PC-9 (cell line): Measurements from ENCODE around the gene TSPAN32.

Source experiments
- EZH2 ChIP-seq: fragments of 200-600 bp; sonication (generic); IDR thresholded peaks from 2 replicates; pipeline ENCODE4 v1.8.0; 2017; ENCODE audit warnings: antibody characterized with exemption, low read depth
- TF ChIP-seq, protein P1 (sequence below): fragments of 200-600 bp; sonication (generic); conservative IDR thresholded peaks from 2 replicates; pipeline ENCODE4 v1.6.1; 2017; ENCODE audit warnings: mixed run types, antibody characterized with exemption, mild to moderate bottlenecking, moderate library complexity

DNA sequence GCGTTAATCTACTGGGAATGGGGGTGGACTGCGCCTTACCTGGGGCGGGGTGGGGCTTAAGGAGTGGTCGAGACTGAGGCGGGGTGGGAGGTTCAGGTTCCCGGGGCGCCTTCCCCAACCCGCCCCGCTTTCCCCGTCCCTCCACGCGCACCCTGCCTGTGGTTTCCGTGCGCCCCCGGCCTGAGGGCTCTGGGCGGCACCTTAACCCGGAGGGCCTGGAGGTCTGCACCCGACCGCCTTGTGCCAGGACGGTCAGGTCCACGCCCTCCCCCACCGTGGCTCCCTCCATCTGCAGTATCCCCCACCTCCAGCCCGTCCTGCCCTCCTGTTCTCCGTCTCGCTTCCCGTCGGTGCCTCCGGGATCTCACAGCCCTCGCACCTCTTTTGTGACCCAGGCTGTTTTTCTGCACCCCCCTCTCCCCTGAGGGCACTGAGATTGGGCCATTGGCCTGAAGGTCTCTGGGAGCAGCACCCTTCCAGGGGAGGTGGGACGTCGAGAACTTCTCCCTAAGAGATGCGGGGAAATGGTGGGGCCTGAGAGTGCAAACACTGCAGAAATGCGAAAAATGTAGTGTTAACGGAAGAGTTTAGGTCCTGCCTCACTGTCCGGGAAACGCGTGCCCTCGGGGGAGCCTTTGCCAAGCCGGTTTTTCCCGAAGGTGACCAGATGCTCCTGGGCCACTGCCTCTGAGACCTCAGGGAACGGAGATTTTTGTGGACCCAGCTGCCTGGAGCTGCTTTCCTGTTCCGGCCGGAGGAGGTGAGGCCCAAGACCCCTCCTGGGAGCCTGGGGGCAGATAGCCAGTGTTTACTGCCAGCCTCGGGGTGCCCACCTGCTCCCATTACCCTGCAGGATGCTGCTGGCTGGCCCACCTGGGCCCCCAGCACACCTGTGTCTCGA lies 30.2 kb upstream of the TSPAN32 start:
- TF ChIP-seq, protein P1, sequence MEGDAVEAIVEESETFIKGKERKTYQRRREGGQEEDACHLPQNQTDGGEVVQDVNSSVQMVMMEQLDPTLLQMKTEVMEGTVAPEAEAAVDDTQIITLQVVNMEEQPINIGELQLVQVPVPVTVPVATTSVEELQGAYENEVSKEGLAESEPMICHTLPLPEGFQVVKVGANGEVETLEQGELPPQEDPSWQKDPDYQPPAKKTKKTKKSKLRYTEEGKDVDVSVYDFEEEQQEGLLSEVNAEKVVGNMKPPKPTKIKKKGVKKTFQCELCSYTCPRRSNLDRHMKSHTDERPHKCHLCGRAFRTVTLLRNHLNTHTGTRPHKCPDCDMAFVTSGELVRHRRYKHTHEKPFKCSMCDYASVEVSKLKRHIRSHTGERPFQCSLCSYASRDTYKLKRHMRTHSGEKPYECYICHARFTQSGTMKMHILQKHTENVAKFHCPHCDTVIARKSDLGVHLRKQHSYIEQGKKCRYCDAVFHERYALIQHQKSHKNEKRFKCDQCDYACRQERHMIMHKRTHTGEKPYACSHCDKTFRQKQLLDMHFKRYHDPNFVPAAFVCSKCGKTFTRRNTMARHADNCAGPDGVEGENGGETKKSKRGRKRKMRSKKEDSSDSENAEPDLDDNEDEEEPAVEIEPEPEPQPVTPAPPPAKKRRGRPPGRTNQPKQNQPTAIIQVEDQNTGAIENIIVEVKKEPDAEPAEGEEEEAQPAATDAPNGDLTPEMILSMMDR = no peak
- TF ChIP-seq EZH2 = no peak
